ENCODE data around the gene BANK1.

The BANK1 gene

DNA sequence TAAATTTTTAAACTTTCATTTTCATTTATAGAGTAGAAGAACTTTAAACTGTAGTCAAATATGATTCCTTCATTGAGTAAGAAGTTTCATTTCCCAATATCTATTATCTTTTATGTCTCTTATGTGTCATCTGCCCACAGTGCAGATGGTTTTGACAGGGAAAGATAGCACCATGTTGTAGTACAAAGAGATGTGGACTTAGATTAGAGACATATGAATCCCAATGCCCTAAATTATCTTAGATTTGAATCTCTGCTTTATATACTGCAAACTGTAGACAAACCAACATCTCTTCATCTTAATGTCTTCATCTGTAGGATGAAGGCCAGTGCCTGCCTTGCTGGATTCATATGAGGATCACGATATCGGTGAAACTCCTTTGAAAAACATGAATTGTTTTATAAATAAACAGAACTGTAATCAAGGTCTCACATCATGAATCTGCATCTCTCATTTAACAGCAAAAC is 217.5 kb downstream of the BANK1 start:
- DNase-seq (ENCODE audit: insufficient read length, low spot score) (no peak), FAIRE-seq (no peak)

DNA sequence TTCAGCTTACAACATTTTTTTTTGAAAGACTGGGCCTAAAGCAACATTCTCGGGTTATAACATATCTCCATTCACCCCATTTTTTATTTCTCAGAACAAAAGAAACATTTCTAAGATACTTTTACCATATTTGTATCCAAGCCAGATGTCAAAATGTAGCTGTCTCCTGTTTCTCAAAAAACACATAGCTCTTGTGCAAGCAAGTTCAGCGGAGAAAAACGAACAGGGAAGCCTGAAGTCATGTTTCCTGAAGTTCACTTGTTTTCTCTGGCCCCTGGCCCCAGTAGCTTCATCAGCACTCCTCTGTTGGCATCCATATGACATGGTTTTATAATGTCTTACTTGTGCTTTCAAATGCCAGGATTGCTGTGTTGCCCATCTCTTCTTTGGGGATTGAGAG is 218.2 kb downstream of the BANK1 start:
- no peak for DNase-seq (ENCODE audit: insufficient read length, low spot score)
- no peak for FAIRE-seq

DNA sequence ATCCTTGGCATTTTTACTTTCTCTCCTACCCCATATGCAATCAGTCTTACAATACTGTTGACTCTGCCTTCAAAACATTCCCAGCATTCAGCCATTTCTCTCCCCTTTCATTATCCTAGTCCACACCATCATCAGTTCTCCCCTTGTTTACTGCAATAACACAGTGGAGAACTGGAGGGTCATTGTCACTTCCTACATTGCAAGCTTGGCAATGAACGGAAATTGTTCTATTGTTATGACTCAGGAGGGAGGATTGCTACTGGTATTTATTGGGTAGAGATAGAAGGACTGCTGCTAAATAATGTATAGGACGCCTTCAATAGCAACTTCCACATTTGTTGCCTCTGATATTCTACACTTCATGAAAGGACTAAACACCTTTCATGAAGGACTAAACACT is 231.8 kb downstream of the BANK1 start:
- FAIRE-seq (no peak), DNase-seq (ENCODE audit: insufficient read length, low spot score) (no peak)

DNA sequence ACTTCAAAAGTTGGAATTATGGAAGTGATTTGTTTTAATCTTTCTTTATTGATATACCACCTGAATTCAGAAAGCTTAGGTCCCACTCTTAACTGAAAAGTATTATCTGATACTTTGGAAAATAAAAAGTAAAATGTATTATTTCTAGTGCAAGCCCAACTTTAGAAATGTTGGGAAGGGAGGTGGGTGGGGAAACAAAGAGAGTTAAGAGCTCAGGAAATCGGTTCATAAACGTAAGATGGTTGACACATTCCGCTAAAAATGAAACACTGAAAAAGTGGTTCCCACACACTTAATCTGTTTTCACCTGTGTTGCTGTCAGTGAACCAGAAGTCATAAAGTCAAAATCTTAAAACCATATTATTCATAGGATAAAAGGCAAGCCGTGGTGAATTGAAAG is 237.4 kb downstream of the BANK1 start:
- no peak for FAIRE-seq
- no peak for DNase-seq (ENCODE audit: insufficient read length, low spot score)

- DNase-seq (ENCODE audit: insufficient read length, low spot score) (no peak), FAIRE-seq (no peak)
These were observed 240.9 kb downstream of the BANK1 start for GRCh38 chr4:102031406-102031805.

DNA sequence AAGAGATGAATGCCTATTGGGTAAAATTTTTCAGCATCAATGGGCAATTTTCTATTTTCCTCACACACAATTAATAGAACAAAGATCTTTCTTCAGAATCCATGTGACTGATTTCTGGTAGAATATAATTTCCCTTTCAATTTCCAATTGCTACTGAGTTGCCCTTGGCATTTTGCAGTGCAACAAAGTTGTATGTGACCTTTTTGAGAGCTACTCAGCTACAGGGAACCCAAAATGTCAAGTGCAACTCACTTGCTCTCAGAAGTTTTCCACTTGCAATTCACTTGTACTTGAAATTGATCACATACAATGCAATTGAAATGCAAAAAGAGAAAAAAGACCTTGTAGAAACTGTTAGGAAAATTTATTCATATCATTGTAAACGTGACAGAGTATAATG is 245.5 kb downstream of the BANK1 start:
- no peak for FAIRE-seq
- no peak for DNase-seq (ENCODE audit: insufficient read length, low spot score)

GRCh38 chr4:102036619-102037376 is 246.3 kb downstream of the BANK1 start:
- DNase-seq (ENCODE audit: insufficient read length, low spot score) (no peak), FAIRE-seq (no peak)

- FAIRE-seq (no peak), DNase-seq (ENCODE audit: insufficient read length, low spot score) (no peak)
These were observed 247.0 kb downstream of the BANK1 start for GRCh38 chr4:102037566-102037965.

DNA sequence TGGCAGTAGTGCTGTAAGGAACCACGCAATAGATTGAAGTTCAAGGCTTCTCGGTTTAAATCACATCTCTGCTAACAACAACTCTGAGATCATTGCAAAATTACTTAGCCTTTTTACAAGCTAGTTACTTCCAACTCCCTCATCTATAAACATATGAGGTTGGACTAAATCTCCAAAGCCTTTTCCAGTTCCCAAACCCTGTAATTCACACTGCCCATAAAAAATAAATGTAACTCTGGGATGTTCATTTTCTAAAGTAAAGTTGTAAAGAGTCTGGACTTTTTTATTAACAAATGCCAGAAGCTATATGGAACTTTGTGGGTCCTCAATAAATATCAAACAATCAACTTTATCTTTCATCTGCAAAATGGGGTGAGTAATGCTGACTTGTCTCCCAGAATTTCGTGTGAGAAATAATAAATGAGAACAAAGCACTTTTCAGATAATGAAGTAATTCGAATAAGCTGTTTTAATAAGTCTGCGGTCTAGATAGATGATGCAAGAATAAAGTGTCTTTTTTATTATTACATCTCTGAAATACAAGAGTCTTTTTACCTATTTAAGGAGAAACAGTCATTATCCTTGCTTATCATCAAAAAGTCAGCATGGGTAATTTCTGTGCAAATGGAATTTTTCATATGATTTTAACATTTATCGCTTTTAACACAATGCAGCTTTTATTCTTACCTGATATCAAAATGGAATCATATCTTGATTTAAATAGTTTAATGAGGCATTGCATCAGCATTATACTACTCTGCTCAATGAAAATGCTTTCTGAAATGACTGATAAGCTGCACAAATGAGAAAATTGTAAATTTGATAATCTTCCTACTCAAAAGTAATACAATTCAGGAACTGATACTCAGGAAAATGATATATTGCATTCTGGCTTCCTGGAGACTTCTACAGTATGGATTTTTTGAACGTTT is 252.6 kb downstream of the BANK1 start:
- FAIRE-seq, result no peak
- DNase-seq (ENCODE audit: insufficient read length, low spot score), result no peak

DNA sequence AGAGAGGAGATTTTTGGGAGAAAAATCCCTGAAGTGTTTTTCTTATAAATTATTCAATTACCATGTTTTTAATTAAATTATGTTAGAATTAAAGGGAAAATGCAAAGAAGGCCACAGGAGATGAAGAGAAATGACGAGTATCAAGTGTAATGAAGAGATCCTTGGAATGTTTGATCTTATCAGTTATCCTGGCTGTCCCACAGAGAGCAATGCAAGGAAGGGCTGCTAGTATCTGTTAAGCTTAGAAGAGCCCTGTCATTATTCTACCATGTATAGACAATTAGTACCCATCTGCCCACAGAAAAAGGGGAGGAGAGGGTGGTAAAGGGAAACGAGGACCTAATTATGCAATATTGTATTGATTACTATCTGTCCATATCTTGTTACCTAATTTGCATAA is 257.1 kb downstream of the BANK1 start:
- FAIRE-seq (no peak), DNase-seq (ENCODE audit: insufficient read length, low spot score) (no peak)

DNA sequence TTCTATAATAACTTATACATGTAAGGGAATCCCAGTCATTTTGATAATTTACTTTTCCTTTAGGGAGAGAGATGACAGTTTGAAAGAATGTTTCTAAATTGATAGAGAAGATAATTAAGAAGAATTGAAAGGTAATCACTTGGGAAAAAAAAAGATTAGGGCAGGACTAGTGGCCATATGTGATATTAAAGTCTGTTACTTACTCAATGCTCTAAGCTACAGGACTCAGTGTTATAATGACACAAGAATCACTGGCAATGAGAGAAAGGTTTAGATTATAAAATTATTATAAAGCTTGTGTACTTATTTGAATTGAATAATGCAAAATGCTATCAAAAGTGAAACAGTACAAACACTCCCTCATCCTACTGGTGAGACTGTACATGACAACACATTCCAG is 265.3 kb downstream of the BANK1 start:
- FAIRE-seq (no peak), DNase-seq (ENCODE audit: insufficient read length, low spot score) (no peak)

GRCh38 chr4:102057122-102057521 is 266.6 kb downstream of the BANK1 start:
- FAIRE-seq (no peak), DNase-seq (ENCODE audit: insufficient read length, low spot score) (no peak)

- DNase-seq (ENCODE audit: insufficient read length, low spot score) (no peak), FAIRE-seq (no peak)
These were observed 270.6 kb downstream of the BANK1 start for GRCh38 chr4:102061133-102061532.

GRCh38 chr4:102064747-102065442 is 274.4 kb downstream of the BANK1 start:
- no peak for DNase-seq (ENCODE audit: insufficient read length, low spot score)
- no peak for FAIRE-seq

- no peak for FAIRE-seq
- no peak for DNase-seq (ENCODE audit: insufficient read length, low spot score)
These were observed 286.1 kb downstream of the BANK1 start for GRCh38 chr4:102076622-102077021.

GRCh38 chr4:102080184-102080583 is 289.7 kb downstream of the BANK1 start:
- no peak for DNase-seq (ENCODE audit: insufficient read length, low spot score)
- no peak for FAIRE-seq

GRCh38 chr4:102089850-102090621 is 299.5 kb downstream of the BANK1 start:
- no peak for FAIRE-seq

DNA sequence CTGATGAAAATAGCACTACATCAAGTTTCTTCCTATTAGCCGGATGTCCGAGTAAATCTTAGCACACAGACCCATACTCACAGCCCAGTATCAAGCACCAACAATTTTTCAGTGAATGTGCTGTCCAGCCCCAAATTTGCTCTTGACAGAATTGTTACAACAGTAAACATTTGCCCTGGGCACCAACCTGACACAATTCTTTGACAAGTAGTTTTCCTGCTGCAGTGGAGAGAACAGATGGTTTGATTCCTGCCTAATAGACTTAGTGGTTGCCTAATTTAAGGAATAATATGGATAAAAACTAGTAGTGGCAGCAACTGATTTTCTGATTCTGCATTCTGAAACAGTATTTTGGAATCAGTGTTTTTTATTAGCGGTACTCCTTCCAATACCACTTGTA is 301.1 kb downstream of the BANK1 start:
- no peak for FAIRE-seq
- no peak for DNase-seq (ENCODE audit: insufficient read length, low spot score)

More at GRCh38 chr4:102089850-102090621, 299.5 kb downstream of the BANK1 start:
- DNase-seq (ENCODE audit: insufficient read length, low spot score), result no peak

DNA sequence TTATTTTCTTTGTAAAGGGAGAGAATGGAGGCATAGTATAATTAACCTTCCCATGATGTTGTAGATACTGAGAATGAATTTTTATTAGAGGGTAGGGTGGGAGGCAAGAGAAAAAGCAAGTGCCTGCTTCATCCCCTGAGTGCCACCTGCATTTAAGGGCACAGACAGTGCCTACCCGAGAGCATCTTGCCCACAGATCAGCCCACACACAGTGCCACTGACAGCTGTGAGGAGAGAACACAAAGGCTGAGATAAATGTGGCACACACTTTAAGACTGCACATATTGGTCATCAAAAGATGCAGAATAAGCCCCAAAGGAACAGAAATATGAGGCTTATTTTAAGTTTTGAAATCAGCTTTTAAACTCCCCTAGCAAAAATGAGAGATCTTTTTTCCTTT is 304.0 kb downstream of the BANK1 start:
- DNase-seq (ENCODE audit: insufficient read length, low spot score) (no peak), FAIRE-seq (no peak)

- DNase-seq (ENCODE audit: insufficient read length, low spot score), result no peak
- FAIRE-seq, result no peak
These were observed 312.8 kb downstream of the BANK1 start for GRCh38 chr4:102103368-102103767.
